GM21515 (cell line): ENCODE results near the gene ACTL7B.
"Not testable (repeated sequence)": the region's sequence is repeated elsewhere in the genome, so short reads cannot be mapped to it uniquely, and the experiment has no call there.

Experiments used
- ATAC-seq: cut with Tn5 transposase; IDR thresholded peaks from one replicate; pipeline ENCODE4 v1.9.1; 2021; ENCODE audit not compliant: unreplicated experiment

The ACTL7B gene

GRCh38 chr9:108869092-108869725 lies 13.4 kb upstream of the ACTL7B start:
- no peak for ATAC-seq

DNA sequence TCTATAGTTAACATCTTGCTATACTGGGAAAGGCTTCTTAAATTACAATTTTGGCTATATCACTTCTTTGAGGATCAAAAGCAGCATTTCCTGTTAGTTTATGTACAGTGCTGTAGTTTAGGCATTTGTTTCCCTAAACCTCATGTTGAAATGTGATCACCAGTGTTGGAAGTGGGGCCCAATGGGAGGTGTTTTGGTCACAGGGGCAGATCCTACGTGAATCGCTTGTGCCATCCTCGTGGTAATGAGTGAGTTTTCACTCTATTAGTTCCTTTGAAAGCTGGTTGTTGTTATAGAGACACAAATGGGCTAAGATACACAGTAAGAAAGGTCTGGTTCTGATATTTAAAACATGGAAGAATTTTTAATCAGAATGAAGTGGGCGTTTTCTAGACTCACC lies 12.0 kb upstream of the ACTL7B start:
- no peak for ATAC-seq

DNA sequence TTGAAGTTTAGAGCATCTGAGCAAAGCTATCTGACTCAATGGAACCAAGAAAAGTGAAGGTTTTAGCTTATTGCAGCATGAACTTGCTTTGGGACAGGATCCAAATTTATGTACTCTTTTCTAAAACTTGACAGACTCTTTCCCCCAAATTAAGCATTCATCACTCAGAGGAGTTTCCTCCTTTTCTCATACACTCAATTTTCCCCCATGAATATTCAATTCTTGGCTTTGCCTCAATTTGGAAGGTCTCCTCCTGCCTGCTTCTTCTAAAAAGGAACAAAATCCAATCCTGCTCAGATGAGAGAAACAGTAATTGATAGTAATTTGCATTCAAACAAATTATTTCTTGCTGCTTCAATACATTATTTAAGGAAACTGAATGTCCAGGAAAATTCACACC lies 11.3 kb upstream of the ACTL7B start:
- no peak for ATAC-seq

GRCh38 chr9:108866001-108866420 lies 10.2 kb upstream of the ACTL7B start:
- ATAC-seq = no peak

DNA sequence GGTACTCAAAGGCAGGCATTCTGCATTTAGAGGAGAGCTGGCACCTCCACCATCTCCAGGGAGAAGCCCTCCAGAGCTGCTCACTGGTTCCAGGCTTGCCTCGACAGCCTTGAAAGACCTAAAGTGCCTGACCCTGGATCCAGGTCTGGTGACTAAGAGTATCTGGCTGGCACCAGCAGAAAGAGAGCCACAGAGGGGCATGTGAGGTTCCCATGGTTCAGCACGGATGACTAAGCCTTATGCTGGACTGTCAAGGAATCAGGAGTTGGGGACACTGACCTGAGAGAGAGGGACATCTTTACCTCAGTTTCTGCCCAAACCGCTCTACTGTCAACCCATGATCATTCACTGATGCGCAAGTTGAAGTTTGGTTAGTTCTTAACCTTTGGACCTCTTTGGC lies 9.3 kb upstream of the ACTL7B start:
- ATAC-seq = no peak

DNA sequence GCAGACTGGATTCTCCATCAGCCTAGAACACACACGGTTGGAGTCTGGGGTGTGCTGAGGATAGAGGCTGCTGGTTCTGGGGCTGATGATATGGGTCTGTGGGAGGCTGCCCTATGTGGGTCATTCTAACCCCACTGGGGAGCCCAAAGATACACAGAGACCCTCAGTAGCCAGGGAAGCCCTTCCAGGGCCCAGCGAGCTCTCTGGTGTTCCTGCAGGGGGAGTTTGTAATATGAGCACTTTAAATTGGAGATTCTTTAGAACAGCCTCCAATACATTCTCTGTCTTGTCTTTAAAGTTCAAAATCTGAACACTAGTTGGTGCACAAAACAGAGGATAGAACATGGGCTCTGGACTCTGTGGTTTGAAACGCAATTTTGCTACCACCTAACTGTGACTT lies 8.7 kb upstream of the ACTL7B start:
- ATAC-seq = no peak

GRCh38 chr9:108863891-108864290 lies 8.1 kb upstream of the ACTL7B start:
- no peak for ATAC-seq

DNA sequence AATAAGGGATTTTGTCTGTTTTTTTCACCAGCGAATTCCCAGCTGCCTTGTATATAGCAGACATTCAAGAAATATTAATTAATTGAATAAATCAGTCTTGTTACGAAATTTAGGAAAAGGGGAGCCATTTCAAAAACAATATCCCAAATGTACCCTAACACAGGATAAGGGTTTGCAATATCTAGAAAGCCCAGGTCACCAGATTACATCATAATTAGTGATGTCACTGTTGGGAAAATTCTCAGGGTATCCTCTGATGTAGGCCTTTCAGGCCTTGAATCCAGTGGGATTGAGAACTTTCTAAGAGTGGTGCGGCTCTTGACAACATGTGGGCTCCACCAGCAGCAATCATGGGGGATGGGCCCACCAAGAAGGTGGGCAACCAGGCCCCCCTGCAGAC lies 6.2 kb upstream of the ACTL7B start, which contains the start of gene ACTL7A:
Gene ACTL7A, plus strand, starts transcription at position 270 of the 400 bp plus-strand sequence. Its CDS starts 57 bp downstream, at position 327.
- no peak for ATAC-seq

GRCh38 chr9:108861464-108861863 lies 5.7 kb upstream of the ACTL7B start:
- no peak for ATAC-seq

DNA sequence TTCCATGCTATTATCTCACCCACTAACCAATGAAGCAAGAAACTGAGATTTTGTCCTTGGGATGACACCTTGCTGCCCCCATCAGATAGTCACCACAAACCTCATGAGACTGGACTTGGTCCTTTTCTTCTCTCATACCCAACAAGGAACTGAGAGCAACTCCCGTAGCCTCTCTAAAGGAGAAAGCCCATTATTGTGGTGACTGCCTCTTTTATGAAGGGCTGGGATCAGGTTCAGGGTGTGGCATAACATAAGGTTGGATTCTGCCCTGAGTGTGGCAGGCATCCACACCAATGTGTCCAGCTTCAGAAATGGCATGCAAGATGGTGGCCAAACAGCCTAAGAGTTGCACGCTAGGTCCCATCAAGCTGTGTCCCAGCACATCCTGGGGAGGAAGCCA lies 5.0 kb upstream of the ACTL7B start:
- no peak for ATAC-seq

GRCh38 chr9:108860354-108860753 lies 4.6 kb upstream of the ACTL7B start:
- no peak for ATAC-seq

DNA sequence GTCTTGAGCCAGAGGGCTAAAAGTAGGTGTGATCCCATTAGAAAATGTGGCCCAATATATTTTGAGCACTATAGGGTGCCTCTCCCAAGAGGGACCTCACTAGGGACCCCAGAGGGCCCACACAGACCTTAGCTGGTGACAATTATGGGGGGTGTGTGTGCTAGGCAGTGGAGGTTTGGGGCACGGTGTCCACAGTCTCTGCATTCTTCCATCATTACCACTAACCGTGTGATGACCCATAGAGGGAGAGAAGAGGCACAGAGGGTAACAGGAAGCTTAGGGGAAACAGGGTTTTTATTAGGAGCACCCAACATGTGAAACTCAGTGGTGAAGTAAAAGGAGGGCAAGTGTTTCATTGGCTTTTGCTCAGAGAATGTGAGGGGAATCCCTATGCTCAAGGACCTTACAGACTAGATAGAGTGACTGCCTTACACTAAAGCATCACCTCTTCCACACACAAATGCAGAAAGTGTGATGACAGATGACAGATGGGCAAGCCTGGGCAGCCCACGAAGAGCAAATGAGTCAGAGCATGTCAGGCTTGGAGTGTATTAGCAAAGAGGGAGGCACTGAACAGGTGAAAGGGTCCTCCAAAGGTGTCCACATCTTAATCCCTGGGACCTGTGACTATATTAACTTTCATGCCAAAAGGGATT lies 3.8 kb upstream of the ACTL7B start:
- no peak for ATAC-seq

GRCh38 chr9:108857572-108857971 lies 1.8 kb upstream of the ACTL7B start:
- ATAC-seq = no peak

- no peak for ATAC-seq
Measured at GRCh38 chr9:108855529-108855886, 278 bp downstream of the ACTL7B start.

- ATAC-seq = no peak
Measured at GRCh38 chr9:108854641-108855528, 901 bp downstream of the ACTL7B start.

DNA sequence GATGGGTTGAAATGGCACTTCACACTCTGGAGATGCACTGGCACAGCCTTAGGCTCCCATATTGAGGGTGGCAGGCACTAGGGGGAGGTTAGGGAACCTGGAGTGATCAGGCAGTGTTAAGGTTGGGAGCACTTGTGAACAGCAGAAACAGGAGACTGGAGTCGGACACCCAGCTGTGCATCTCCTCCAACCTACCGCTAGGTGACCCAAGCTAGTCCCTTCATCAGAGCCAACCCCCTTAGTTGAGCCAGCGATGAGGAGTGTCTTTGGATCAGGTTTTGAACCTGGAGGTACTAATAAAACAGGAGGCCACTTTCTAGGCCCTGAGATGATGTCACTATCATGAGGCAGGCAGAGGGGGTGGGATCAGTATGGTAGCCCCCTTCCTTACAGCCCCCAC lies 1.7 kb downstream of the ACTL7B start:
- no peak for ATAC-seq

DNA sequence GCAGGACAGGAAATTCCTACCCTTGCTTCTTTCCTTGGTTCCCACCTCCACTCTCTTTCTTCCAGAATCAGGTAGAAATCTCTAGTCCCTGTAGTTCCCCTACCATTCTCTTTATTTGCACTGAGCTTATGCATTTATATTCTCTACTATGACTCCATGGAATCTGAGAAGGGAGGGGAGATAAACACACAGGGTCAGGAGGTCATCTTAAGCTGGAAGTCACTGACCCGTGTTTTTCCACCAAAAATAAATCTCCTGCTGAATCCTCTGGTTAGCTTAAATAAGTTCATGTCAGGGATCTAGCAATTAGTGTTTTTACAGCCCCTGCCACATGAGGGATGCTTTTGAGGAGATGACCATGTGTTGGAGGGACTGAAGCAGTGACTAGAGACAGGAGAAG lies 3.7 kb downstream of the ACTL7B start:
- no peak for ATAC-seq

- ATAC-seq = no peak
Measured at GRCh38 chr9:108851138-108851537, 4.6 kb downstream of the ACTL7B start.

- ATAC-seq = no peak
Measured at GRCh38 chr9:108850293-108850897, 5.4 kb downstream of the ACTL7B start.

DNA sequence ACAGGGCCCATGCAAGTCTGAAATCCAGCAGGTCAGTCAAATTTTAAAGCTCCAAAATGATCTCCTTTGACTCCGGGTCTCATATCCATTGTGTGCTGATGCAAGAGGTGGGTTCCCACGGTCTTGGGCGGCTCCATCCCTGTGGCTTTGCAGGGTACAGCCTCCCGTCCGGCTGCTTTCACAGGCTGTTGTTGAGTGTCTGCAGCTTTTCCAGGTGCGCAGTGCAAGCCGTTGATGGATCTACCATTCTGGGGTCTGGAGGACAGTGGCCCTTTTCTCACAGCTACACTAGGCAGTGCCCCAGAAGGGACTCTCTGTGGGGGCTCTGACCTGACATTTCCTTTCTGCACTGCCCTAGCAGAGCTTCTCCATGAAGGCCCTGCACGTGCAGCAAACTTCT lies 7.5 kb downstream of the ACTL7B start:
- ATAC-seq = not testable (repeated sequence)

DNA sequence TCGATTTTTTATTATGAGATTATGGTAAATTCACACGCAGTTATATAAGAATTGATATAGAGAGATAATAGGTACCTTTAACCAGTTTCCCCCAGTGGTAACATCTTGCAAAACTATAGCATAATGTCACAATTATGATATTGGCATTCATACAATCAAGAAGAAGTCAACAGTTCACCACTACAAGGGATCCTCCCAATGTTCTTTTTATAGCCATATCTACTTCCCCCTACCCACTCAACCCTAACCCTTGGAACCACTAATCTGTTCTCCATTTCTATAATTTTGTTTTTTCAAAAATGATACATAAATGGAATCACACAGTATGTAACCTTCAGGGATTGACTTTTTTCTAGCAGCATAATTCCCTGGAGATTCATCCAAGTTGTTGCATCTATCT lies 9.8 kb downstream of the ACTL7B start:
- ATAC-seq = no peak

- ATAC-seq = no peak
Measured at GRCh38 chr9:108845507-108845906, 10.3 kb downstream of the ACTL7B start.
